Activated CD8-positive, alpha-beta memory T cell treated with anti-CD3 and anti-CD28 coated beads, Interleukin-2, amount 50 U/mL, for 1 hour (primary cell): ENCODE measurements around the gene SUFU.
"Not testable (repeated sequence)": the region's sequence is repeated elsewhere in the genome, so short reads cannot be mapped to it uniquely, and the experiment has no call there.

ENCODE experiments used
- DNase-seq: peaks from one replicate; pipeline ENCODE4 v3.0.0-alpha.2; 2020; ENCODE audit errors: extremely low read depth

Gene SUFU

GRCh38 chr10:102503264-102504178 is at the start of gene SUFU:
SUFU (plus strand) TSS chr10:102503972; CDS start chr10:102504153, 181 bp downstream.
- peak; percentile 99 for DNase-seq

GRCh38 chr10:102454662-102455487 is 48.9 kb upstream of the SUFU start:
- not testable (repeated sequence) for DNase-seq

- DNase-seq, result no peak
These were observed 47.8 kb upstream of the SUFU start for GRCh38 chr10:102455893-102456471.

GRCh38 chr10:102457591-102458150 is 46.1 kb upstream of the SUFU start:
- no peak for DNase-seq

- DNase-seq, result no peak
These were observed 45.1 kb upstream of the SUFU start for GRCh38 chr10:102458656-102459055.

- DNase-seq, result no peak
These were observed 43.0 kb upstream of the SUFU start for GRCh38 chr10:102460836-102461186.

- peak; percentile 77 for DNase-seq
These were observed 42.4 kb upstream of the SUFU start for GRCh38 chr10:102461187-102462054.

- no peak for DNase-seq
These were observed 41.2 kb upstream of the SUFU start for GRCh38 chr10:102462512-102463054.

- DNase-seq, result no peak
These were observed 39.8 kb upstream of the SUFU start for GRCh38 chr10:102463983-102464382.

GRCh38 chr10:102465466-102465865 is 38.3 kb upstream of the SUFU start:
- no peak for DNase-seq

GRCh38 chr10:102467318-102467717 is 36.5 kb upstream of the SUFU start:
- DNase-seq, result no peak

GRCh38 chr10:102467971-102468438 is 35.8 kb upstream of the SUFU start:
- DNase-seq, result no peak

- no peak for DNase-seq
These were observed 35.1 kb upstream of the SUFU start for GRCh38 chr10:102468683-102469082.

GRCh38 chr10:102470579-102471546 is 32.9 kb upstream of the SUFU start:
- no peak for DNase-seq

GRCh38 chr10:102473445-102474331 is 30.1 kb upstream of the SUFU start:
- no peak for DNase-seq

- DNase-seq, result no peak
These were observed 28.2 kb upstream of the SUFU start for GRCh38 chr10:102475451-102476040.

- no peak for DNase-seq
These were observed 27.2 kb upstream of the SUFU start for GRCh38 chr10:102476466-102477141.
